H1 (cell line): ENCODE data around the gene SLC26A9.

Experiments
- EP300 ChIP-seq, 2 experiments: IDR thresholded peaks; 1 replicate in 1 of 2; 2 replicates in 1 of 2; pipeline ENCODE4 v1.6.1; 2011 to 2012; ENCODE audit warnings: low read depth in 2 of 2, low read length in 2 of 2, mild to moderate bottlenecking in 2 of 2, borderline replicate concordance in 1 of 2, inconsistent platforms in 1 of 2, moderate library complexity in 1 of 2
- POLR2A ChIP-seq, 2 experiments: IDR thresholded peaks; 1 replicate in 1 of 2; 2 replicates in 1 of 2; pipeline ENCODE4 v1.6.1; 2011; ENCODE audit warnings: low read depth in 2 of 2, low read length in 2 of 2, mild to moderate bottlenecking in 2 of 2; ENCODE audit errors: control extremely low read depth in 1 of 2

DNA sequence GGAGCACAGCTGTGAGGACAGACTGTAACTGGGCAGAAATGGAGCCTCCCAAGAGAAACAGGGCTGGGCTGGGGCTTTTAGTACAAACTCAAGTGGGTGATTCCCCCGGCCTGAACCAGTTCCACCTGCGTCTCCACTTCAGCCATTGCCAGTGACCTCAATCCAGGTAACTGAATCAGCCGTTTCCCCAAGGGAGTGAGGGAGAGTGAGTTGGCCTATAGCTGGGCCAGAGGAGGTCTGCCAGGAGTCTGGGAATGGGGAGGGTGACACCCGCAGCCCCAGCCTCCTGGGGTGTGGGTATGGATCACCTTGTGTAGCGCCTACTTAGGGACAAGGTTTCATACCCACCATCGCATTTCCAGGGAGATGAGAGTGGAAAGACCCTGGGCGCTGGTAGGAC is 8.5 kb downstream of the SLC26A9 start:
- TF ChIP-seq POLR2A (IDR thresholded peaks at IDR 0.05; ENCODE audit: control extremely low read depth in 1 of 2, low read depth in 2 of 2, low read length in 2 of 2), result no peak
- TF ChIP-seq EP300 (IDR thresholded peaks at IDR 0.05; ENCODE audit: borderline replicate concordance in 1 of 2, low read depth in 2 of 2, low read length in 2 of 2), result no peak
